GM19043 (cell line): ENCODE results near the gene SOX6.

Source experiments
- ATAC-seq: cut with Tn5 transposase; IDR thresholded peaks from one replicate; pipeline ENCODE4 v1.9.1; 2021; ENCODE audit warnings: low read depth; ENCODE audit not compliant: unreplicated experiment

SOX6 gene

GRCh38 chr11:16195651-16196050 lies 160.7 kb downstream of the SOX6 start:
- ATAC-seq, result no peak

- no peak for ATAC-seq
Measured at GRCh38 chr11:16194566-16194965, 161.8 kb downstream of the SOX6 start.

- no peak for ATAC-seq
Measured at GRCh38 chr11:16193897-16194381, 162.4 kb downstream of the SOX6 start.

GRCh38 chr11:16191868-16192240 lies 164.5 kb downstream of the SOX6 start:
- no peak for ATAC-seq

- ATAC-seq, result no peak
Measured at GRCh38 chr11:16191212-16191867, 165.0 kb downstream of the SOX6 start.

GRCh38 chr11:16186680-16187079 lies 169.7 kb downstream of the SOX6 start:
- ATAC-seq, result no peak

- ATAC-seq, result no peak
Measured at GRCh38 chr11:16185042-16185441, 171.3 kb downstream of the SOX6 start.

- ATAC-seq, result no peak
Measured at GRCh38 chr11:16184588-16184987, 171.8 kb downstream of the SOX6 start.

GRCh38 chr11:16182553-16182952 lies 173.8 kb downstream of the SOX6 start:
- ATAC-seq, result no peak

- ATAC-seq, result no peak
Measured at GRCh38 chr11:16180868-16181267, 175.5 kb downstream of the SOX6 start.

GRCh38 chr11:16179676-16180075 lies 176.7 kb downstream of the SOX6 start:
- no peak for ATAC-seq

- ATAC-seq, result no peak
Measured at GRCh38 chr11:16178273-16178672, 178.1 kb downstream of the SOX6 start.

- ATAC-seq, result no peak
Measured at GRCh38 chr11:16177688-16178087, 178.7 kb downstream of the SOX6 start.

- no peak for ATAC-seq
Measured at GRCh38 chr11:16173798-16174197, 182.5 kb downstream of the SOX6 start.

- ATAC-seq, result no peak
Measured at GRCh38 chr11:16171882-16172281, 184.5 kb downstream of the SOX6 start.

- ATAC-seq, result no peak
Measured at GRCh38 chr11:16169956-16170847, 186.1 kb downstream of the SOX6 start.

- ATAC-seq, result no peak
Measured at GRCh38 chr11:16169541-16169940, 186.8 kb downstream of the SOX6 start.

GRCh38 chr11:16167706-16168487 lies 188.4 kb downstream of the SOX6 start:
- no peak for ATAC-seq

- ATAC-seq, result no peak
Measured at GRCh38 chr11:16166571-16166970, 189.8 kb downstream of the SOX6 start.

- ATAC-seq, result no peak
Measured at GRCh38 chr11:16160146-16160545, 196.2 kb downstream of the SOX6 start.

- ATAC-seq, result no peak
Measured at GRCh38 chr11:16158426-16158994, 197.8 kb downstream of the SOX6 start.
